IPS DF 4.7 (cell line): ENCODE data around the gene IFRD1.
"Not testable (repeated sequence)": the region's sequence is repeated elsewhere in the genome, so short reads cannot be mapped to it uniquely, and the experiment has no call there.

Experiments used
- DNase-seq: peaks from one replicate; pipeline ENCODE4 v3.0.0-alpha.2; 2013; ENCODE audit warnings: low spot score; ENCODE audit errors: extremely low read depth

Gene IFRD1

DNA sequence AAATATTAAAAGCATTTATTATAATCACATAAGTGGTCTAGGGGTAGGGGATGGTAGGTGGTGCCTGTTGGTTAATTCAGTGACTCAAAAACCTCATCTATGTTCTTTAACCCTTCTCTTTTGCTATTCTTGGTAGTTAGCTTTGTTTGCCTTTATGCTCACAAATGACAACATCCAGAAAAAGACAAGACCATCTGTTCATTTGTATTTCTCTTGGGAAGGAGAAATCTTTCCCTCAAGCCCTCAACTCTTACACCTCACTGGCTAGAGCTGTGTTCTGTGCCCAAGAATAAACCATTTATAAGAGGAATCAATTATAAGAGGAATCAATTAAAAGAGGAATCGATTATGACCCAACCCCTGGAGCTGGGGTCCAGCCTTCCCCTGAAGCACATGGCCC, 10.8 kb upstream of the IFRD1 start:
- DNase-seq: no peak

DNA sequence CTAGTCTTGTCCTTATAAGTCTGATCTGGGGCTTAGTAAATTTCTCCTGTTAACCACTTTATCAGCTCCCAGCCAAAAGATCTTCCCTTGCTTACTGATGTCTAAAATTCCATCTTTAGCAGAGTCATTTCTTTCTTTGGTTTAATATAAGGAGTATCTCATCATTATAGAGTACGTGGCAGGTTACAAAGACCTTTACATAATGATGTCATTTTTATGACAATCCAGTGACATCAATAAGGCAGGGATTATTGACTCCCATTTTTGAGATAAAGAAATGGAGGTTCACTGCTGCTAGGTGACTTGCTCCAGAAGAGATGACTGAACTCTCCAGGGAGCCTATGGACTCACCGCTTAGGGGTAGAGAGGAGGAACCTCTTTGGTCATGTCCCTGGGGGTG, 8.1 kb upstream of the IFRD1 start:
- no peak for DNase-seq

DNA sequence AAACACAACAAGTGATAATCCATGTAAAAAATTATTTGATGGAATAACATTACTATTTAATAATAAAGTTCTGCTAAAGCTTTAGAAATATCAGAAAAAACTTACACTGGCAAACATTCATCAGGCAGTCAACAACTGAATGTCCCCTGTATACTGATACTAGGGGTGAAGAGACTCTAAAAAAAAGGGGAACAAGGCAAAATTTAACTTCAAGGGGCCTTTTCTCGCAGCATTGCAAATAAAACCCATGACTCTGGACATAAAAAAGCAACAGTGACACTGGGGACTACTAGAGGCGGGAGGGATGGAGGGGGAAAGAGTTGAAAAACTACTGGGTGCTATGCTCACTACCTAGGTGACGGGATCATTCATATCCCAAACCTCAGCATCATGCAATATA, 5.8 kb upstream of the IFRD1 start:
- DNase-seq: no peak

DNA sequence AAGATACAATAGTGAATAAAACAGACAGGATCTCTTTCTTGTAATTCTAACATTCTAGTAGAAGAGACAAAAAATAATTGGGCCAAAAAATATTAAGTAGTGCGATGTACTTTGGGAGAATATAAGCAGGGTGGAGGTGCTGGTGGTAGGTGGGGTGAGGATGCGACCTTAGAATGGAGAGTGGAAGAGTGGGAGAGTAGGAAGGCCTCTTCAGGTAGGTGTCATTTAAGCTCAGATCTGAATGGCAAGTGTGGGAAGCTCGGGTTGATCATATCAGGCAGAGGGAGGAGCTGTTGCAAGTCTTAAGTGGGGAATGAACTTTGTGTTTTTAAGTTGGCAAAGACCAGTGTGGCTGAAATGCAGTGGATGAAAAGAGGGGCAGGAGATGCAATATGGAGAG, 3.8 kb upstream of the IFRD1 start:
- no peak for DNase-seq

DNA sequence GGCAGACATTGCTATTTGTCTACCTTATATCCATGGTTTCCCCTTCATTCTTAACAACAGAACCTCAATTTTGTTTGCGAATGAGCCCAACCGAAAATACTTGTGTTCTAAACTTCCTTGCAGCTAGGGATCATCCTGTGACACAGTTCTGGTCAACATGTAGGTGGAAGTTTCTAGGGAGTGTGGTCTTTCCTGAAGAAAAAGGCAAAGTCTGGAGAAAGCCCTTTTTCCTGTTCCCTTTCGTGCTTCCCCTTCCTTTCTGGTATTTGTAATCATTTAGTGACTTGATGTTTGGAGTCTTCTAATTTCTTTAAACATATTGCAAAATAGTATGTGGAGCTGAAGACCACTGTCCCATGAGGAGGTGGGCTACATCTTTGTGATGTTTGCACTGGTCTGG, 2.9 kb upstream of the IFRD1 start:
- DNase-seq: no peak

DNA sequence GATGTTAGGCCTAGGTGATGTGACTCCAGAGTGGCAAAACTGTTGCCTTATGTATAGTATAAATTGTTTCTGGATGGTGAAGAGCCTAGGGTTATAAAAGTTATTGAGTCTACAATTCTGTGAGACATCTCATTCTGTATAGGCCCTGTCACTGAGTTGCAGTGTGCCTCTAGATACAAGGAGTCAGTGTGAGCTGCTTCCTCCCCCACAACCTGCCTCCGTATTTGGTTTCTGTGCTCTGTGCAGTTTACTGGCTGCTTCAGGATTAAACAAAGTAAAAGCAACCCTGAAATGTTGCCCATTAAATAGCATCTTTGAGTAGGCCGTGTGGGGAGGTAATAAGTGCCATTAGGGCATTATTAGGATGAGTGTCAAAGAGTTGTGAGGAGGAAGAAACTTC, 1.9 kb upstream of the IFRD1 start:
- DNase-seq: no peak

DNA sequence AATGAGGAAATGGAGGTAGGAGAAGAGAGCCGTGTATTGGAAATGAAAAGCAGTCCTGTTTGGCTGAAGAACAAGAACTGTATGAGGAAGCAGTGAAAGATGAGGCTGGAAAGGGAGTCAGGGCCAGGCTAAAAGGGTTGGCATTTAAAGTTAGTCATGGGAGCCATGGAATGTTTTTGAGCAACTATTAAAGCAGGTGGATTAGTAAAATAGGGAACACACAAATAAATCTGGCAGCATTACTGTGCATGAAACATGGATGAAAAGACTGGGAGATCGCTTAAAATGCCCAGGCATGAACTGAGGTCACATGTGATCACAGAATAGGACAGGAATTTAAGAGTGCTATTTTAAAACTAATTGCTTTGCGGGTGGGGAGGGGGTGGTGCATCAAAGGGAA, 1.4 kb upstream of the IFRD1 start:
- no peak for DNase-seq

DNA sequence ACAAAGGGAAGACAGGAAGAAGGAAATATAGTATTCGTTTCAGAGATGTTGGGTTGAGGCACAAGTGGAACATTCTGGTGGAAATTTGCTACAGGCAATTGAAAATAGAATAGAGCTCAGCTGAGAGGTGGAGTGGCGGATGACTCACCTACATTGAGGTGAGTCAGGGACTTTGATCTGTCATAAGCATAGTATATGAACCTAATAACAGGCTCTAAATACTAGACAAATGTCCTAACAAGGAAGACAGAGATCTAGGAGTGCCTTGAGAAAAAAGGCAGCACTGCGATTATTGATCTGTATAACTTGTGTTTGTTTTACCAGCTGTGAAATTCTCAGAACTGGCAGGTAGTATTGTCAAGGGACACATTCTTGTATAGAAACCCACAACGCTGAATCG, 907 bp upstream of the IFRD1 start:
- DNase-seq: no peak

- DNase-seq: peak; percentile 91
Observed at GRCh38 chr7:112450807-112451761, 824 bp downstream of the IFRD1 start.

DNA sequence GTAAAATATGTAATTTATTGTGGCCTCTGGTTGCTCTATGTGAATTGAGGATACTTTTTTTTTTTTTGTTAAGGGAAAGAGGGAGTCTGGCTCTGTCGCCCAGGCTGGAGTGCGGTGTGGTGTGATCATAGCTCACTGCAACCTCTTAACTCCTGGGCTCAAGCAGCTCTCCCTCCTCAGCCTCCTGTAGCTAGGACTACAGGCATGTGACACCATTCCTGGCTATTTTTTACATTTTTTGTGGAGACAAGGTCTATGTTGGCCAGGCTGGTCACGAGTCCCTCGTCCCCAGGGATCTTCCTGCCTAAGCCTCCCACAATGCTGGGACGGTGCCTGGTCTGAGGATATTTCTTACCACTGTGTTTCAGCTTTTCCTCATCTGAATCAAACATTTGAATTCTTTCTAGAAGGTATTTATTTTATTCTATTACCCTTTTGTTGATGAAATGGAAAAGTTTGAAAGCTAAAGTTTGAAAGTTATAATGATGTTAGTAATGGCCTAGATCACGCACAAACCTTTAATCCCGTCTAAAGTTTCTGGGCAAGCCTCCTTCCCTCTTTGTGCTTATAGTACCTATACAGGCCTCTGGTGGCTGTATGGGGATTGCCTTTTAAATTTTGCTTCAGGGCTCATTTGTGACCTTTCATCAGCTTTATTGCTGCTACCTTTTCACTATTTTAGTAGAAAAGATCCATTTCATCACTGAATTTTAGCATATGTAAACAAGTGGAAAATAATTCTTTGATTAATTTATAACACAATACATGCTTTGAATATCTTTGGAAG, 2.0 kb downstream of the IFRD1 start:
- no peak for DNase-seq

DNA sequence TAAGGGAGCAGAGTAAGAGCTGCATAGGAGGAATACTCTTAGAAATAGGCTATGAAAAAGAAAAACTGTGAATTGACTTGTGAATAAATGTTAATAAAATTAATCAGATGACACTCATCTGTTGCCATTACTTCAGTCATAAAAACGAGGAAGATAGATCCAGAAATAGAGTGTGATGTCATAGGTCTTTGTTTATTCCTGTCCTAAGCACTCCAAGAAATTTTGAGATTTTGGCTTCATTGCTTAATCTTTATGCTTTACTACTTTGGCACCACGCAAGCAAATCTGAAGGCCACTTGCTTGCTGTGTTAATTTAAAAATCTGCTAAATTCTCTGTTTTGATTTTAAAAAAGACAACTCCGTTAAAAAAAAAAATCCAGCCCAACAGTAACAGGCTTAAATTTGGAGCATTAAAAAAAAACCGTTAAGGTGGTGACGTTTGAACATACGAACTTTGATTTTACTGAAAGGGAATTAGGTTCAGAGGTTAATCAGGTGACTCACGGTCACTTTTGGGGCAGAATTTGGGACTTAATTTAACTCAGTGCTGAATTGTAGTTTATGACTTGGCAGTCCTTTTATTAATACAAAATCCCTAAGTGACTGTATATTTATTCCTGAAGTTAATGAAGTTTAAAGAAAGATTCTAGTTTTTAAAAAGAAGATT, 3.4 kb downstream of the IFRD1 start:
- no peak for DNase-seq

- not testable (repeated sequence) for DNase-seq
Observed at GRCh38 chr7:112454191-112454590, 3.9 kb downstream of the IFRD1 start.

DNA sequence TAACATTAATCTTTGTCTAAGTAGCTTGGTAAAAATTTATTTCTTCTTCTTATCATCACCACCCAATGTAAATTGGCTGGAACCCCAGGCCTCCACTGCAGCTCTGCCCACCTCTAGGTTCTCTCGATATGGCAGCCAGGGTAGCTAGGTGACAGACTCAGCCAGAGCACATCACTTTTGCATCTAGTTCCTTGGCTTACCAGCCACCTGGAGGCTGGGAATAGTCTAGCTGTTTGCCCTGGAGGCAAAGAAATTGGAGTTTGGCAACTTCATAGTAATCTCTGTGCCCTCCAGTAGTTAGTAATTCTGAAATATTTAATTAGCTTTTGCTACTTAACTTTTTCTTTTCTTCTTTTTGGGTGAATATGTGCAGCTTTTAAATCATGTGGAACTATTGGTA, 9.4 kb downstream of the IFRD1 start:
- no peak for DNase-seq

- no peak for DNase-seq
Observed at GRCh38 chr7:112462236-112462635, 12.0 kb downstream of the IFRD1 start.

DNA sequence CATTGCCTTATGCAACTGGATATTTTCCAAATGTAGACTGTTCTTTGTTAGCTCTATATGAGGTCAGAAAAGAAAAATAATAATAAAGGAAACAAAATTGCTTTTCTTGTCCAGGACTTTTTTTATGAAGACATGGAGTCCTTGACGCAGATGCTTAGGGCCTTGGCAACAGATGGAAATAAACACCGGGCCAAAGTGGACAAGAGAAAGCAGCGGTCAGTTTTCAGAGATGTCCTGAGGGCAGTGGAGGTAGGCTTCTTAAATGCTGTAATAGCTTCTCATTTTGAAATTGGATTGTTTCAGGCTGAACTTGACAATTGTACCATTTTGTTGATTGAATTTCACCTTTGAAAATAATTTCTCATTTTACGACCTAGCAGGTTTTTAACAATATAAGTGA, 17.6 kb downstream of the IFRD1 start:
- no peak for DNase-seq

DNA sequence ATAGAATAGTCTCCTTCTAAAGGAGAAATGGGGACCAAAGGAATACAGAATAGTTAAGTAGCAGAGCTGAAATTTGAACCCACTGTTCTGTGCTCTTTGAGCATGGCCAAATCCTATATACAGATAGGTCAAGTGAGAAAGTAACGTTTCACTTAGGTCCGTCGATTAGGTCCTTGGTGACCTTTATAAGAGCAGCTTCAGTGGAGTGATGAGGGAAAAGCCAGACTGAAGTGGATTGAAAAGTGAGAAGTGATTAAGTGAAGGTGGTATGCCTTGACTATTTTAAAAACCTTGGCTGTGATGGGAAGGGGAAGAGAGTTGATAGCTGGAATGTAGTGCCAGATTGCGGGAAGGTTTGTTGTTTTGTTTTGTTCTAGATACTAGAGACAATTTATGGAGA, 19.9 kb downstream of the IFRD1 start:
- DNase-seq: no peak

DNA sequence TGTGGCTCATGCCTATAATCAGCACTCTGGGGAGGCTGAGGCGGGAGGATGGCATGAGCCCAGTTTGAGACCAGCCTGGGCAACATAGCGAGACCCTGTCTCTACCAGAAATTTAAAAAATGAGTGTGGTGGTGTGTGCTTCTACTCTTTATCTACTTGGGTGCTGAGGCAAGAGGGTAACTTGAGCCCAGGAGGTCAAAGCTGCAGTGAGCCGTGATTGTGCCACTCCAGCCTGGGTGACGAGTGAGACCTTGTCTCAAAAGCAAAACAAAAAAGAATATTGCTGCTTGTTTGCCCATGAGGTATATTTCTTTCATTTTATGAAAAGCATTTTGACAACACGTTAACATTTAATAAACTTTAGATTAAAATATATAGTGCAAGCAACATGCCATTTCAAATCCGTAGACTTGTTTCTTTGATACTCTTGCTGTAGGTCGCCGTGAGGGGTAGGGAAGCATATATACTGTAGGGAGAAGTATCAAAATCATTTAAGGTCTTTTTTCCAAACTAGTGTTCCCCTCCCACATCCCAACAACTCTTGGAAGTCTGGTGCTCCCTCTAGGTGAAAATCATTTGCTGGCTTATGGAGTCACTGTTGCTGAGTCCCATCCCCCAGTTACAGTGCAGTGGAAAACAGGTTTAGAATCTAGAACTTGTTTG, 26.3 kb downstream of the IFRD1 start:
- no peak for DNase-seq

GRCh38 chr7:112481121-112481736, 31.0 kb downstream of the IFRD1 start:
- no peak for DNase-seq

GRCh38 chr7:112481833-112482670, 31.8 kb downstream of the IFRD1 start:
- no peak for DNase-seq

DNA sequence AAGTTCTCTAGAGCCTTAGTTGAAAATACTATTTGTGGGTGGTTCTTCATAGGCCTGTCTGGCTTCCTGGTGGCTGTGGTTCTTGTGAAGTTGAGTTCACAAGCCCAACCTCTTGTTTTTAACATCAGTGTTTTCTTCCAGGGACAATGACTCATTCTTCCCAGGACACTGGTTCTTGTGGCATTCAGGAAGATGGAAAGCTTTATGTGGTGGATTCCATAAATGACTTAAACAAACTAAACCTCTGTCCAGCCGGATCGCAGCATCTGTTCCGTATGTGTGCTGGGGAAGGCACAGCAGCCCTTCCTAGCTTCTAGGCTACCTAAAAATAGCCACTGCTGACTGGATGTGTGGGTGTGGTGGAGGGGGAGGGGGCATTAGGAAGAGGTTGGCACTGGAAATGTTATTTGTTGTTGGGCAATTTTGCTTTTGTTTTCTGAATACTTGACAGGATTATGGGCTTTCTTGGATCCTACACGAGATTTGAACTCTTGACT, 34.5 kb downstream of the IFRD1 start:
- no peak for DNase-seq
